Raji (cell line): Measurements from ENCODE around the gene FARSB.

Source experiments
- POLR2A ChIP-seq: IDR thresholded peaks from 2 replicates; pipeline ENCODE4 v1.6.1; 2011; ENCODE audit warnings: low read depth, low read length, control low read depth; ENCODE audit not compliant: insufficient read depth

FARSB gene

DNA sequence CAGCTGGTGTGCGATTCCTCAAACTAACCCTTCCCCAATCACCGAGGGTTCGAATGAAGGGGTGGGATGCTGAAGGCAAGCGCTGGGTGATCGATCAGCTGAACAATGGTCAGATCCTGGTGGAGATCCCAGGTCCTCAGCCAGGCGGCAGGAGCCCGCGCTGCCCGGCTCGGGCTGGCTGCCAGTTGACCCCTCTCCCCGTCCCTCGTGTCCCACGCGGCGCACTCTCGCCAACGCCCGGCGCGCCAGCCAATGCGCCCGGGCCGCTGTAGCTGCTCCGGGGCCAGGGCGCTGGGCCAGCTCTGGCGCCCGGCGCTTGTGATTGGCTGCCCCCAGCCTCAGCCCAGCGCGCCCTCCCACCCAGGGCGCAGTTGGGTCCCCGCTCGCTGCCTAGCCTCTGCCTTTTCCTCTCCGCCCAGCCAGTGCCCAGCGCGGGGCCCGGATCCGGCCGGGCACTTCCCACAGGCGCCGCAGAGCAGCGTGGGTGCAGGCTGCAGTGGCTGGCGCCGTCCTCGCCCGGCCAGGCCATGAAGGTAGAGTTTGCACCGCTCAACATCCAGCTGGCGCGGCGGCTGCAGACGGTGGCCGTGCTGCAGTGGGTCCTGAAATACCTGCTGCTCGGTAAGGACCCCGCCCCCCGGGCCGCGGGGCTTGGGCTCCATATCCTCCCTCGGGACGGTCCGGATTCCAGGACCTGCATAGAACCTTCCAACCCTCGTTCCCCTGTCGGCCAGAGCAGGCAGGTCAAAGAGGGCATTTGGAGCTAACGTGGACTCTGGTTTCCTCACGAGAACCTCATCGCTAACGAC lies 15.6 kb upstream of the FARSB start, which contains the start of gene MOGAT1:
TSS of gene MOGAT1 (plus strand) at position 400 of the 809 bp plus-strand sequence. CDS start at position 528, 128 bp downstream.
- no peak for TF ChIP-seq POLR2A

DNA sequence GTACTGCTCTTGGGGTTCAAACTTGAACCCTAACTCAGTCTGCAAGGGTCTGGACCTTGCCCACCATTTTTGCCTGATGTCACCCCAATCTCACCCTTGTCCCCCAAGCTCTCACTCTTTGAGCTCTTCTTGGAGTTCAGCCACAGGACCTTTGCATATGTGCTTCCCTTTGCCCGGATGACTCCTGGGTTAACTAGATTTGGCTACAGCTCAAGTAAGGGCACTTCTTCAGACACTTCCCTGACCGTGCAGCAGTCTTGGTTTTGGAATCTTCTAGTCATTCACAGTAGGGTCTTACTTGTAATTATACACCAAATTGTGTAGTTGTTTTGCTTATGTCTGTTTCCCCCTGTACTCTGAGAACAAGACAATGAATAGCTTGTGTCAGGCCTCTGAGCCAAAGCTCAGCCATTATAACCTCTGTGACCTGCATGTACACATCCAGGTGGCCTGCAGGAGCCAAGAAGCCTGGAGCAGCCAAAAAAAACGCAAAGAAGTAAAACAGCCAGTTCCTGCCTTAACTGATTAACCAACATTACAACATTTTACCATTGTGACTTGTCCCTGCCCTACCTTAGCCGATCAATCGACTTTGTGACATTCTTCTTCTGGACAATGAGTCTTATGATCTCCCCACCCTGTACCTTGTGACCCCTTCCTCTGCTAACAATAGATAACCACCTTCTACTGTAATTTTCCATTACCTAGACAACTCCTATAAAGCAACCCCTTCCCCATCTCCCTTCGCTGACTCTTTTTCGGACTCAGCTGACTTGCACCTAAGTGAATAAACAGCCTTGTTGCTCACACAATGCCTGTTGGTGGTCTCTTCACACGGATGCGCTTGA lies 14.5 kb upstream of the FARSB start:
- TF ChIP-seq POLR2A, result no peak

DNA sequence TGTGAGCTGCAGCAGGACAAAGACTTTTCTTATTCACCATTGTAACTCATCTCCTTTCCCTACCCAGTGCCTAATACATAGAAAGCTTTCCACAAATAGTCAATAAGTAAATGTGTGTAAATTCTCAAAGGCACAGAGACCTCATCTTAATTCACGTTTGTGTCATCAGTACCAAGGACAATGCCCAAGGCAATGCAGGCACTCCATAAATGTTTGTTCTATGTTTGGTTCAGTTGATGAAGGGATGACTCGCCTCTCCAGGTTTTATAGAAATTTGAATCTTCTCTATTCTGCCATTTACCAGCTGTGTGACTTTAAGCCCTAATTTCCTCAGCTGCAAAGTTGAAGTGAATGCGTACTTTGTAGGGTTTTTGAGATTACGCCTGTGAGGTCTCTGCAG lies 13.5 kb upstream of the FARSB start:
- TF ChIP-seq POLR2A, result no peak

DNA sequence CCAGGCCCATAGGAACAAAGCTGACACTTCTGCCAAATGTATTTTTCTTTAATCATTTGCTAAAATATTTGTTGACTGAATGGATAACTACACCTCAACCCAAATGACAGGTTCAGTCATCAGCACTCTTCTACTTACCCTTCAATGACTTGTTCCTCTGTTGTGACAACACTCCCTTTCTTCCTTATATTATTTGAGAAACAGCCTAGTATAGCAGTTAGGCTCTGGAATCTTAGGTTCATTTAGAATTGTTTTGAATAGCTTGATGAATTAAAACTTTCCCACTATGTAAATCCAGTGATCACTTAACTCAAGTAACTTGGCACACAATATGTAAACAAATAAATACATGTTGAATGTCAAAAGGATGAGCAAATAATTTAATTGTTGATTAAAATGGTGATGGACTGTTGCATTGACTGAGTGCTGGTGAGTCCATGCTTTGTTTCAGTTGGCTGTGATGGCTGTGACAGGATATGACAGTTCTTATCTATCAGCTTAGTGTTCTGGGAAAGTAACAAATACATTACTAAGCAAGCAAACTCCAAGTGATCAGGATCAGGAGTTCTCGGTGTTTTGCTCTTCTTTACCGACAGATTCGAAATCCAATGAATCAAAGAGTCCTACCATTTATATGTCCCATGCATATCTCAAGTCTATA lies 12.7 kb upstream of the FARSB start:
- no peak for TF ChIP-seq POLR2A

DNA sequence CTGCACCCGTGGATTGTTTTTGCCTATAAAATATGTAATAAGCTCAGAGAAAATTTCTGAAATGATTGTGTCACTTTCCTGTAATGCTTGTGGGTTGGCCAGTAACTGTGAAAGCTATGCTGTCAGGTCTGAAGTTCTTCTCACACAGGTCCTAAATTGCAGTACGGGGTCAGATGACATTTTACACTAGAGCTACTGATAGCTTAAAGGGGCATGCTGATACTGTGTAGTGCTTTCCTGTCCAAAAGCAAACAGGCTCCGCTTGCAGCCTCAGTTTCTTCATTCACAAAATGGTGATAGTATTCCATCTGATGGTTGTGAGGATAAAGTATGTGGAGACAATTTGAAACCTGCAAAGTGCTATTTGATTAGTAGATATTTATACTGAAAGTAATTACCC lies 7.6 kb upstream of the FARSB start:
- TF ChIP-seq POLR2A, result no peak

DNA sequence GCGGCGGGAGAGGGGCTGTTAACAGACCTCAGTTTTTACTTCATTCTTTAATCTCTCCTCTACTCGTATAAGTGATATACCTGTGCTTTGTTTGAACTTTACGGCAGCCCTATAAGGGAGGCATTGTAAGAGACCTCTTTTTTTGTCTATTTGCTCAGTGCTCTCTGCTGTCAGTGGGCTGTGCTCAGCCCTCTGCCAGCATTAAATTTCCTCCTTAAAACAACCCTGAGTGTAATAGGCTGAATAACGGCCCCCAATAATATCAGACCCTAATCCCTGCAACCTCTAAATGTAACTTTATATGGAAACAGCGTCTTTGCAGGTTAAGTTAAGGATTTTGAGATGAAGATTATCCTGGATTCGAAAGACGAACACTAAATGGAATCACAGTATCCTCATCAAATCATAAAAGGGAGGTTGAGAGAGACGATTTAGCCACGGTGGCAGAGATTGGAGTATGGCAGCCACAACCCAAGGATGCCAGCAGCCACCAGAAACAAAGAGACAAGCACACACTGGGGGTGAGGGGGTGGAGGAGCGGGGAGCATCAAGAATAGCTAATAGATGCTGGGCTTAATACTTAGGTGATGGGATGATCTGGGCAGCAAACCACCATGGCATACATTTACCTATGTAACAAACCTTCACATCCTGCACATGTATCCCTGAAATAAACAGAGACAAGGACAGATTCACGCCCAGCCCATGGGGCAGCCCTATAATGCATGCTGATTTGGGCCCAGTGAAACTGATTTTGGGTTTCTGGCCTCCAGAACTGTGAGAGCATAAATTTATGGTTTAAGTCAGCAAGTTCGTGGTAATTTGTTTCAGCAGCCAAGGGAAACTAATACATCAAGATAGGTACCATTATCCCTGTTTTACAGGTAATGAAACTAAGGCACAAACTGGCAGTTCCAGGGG lies 894 bp upstream of the FARSB start:
- no peak for TF ChIP-seq POLR2A

DNA sequence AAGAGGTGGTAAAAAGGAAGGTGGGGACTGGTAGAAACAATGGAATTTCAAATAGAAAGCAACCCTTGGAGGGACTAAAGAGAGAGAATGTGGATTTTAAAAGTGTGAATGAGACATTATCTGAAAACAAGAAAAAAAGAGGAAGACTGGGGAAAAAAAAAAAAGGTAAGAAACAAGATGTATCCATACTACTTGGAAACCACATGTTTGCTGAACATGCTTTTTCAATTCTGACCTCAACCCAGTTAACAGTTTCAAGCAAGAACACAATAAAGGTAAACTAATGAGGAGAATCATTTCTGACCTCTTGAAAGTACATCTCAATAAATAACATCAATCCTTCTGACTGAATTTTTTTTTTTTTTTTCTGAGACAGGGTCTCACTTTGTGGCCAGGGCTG lies 2.6 kb downstream of the FARSB start:
- TF ChIP-seq POLR2A, result no peak

DNA sequence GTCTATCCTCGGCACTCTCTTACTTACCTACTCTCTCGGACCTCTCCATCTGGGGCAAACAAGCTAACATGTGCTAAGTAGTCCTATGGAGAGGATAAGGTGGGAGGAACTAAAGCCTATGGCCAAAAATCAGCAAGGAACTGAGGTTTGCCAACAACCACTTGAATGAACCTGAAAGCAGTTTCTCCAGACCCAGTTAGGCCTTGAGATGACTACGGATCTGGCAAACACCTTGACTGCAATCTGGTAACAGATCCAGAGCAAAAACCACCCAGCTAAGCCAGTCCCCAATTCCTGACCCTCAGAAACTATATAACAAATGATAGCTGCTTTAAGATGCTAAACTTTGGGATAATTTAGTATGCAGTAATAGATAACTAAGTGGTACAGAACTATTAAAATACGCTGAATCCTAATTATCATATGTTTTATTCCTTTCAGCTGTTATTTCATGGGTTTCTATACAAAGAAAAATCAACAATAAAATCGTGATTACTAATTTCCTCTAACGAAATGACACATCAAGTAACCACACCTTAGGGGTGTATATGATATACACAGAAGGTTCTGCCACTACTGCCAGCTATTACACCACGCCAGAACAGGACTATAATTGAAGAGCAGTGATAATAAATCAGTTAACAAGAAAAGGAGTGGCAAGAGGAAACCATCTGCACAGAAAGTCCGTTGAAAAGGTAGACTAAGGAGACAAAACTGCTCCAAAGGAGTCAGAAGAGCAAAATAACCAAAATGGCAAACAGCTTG lies 3.2 kb downstream of the FARSB start:
- TF ChIP-seq POLR2A, result no peak

DNA sequence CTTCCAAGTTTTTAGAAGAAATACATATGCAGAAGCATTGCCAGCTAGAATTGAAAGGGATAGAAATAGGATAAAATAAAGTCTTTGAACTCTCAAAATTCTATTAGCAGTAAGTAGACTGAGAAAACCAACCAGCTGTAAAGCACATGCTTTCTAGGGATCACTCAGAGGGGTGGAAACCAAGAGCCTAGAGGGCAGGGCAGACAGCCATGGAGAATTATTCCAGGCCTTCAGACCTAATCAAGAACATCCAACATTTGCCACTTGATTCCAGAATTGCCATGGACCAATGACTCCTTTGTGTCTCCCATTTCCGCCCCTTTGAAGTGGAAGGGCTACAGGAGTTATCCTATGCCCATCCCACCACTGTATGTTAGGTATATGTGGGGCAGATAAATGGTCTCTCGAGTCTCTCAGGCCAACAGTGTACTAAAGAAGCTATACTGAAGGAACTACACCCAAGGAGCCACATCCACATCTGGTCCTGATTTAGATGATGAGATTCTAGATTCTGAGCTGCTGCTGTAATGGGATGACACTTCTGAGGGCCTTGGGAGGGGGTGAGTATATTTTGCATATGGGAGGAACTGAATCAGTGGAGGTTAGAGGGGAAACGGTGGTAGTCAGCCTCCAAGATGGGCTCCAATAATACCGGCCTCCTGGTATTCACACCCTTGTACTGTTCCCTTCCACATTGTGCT lies 4.0 kb downstream of the FARSB start:
- TF ChIP-seq POLR2A, result no peak

DNA sequence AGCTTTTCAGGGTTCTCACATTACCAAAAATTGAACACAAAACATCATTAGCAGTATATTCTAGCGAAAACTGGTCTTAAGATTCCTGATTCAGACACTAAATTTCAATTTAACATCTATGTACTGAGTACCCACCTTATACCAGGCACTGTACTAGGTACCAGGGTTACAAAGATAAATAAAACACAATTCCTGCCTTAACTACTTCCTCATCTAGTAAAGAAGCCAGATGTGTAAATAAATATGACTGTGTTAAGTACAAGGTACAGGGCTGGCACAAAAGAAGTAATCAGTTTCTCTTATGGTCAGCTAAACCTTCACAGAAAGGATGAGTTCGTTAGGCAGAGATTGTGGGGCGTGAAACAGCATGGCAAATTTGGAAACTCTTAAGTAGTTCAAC lies 6.1 kb downstream of the FARSB start:
- TF ChIP-seq POLR2A, result no peak

DNA sequence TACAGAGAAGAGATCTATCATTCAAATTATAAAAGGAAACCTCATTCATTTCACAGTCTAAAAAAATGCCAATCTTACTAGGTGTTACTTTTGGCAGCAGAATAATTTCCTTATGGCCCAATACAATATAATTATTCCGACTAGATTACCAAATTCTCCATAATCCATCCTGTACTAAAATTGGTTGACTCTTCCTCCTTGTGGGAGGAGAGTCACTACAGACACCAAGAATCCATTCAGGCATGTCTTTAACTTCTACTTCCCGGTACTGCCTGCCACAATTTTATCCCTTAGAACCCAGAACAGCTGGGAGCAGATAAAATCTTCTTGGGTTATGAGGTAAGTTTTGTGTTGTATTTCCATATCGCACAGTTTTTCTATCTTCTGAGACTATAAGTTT lies 9.9 kb downstream of the FARSB start:
- no peak for TF ChIP-seq POLR2A

DNA sequence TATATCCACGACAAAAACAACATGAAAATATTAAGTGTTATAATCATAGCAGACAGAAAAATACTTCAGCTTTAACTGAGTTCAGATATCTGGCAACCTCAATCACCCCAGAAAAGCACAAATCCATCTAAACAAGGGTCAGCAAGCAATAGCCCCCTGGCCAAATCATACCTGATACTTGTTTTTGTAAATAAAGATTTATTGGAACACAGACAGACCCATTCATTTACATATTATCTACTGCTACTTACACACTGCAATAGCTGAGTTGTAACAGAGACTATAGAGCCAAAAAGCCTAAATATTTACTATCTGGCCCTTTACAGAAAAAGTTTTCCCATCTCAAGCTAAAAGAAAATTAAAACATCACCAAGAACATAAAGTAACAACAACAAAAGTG lies 12.8 kb downstream of the FARSB start:
- no peak for TF ChIP-seq POLR2A

DNA sequence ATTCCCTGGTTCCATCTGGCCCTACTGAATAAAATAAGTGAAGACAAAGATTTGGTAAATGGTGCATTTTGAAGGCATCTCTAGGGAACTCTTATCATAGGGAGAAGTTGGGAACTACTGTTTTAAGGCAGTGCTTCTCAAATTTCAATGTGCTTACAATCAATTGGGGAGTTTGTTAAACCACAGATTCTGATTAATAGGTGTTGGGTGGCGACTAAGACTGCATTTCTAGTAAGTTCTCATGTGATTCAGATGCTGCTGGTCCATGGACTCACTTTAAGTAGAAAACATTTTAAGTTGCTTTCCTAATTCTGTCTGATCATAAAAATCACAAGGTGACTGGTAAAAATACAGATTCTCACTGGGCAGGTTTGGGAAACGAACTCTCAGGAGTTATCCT lies 14.6 kb downstream of the FARSB start:
- no peak for TF ChIP-seq POLR2A
